ENCODE results near the gene AMIGO2. TPM values are rescaled to one million over a fixed set of nuclear protein-coding genes. Genes with fewer than 3 reads are reported as not detected.

AMIGO2 gene
- total RNA-seq, 1 experiment from 2014 or later = 16.7 TPM

- intact Hi-C loops (cut with micrococcal nuclease; ENCODE audit: unreplicated experiment) = loop anchor here (5.0 kb wide), 1 partner anchor 140 kb away; no protein-coding TSS in a partner anchor
- TF ChIP-seq CTCF (conservative IDR thresholded peaks at IDR 0.05; ENCODE audit: low read depth, low read length) = no peak
- TF ChIP-seq EZH2 (IDR thresholded peaks at IDR 0.05; ENCODE audit: borderline replicate concordance, low read depth, low read length, poor library complexity, severe bottlenecking) = no peak
- H3K4me1 ChIP-seq (ENCODE audit: insufficient read depth, low read length, poor library complexity, severe bottlenecking) = peaks cover 74% of the 10 kb centered on the region
- no peaks in the 10 kb centered on the region for H3K9me3 ChIP-seq (ENCODE audit: low read depth, low read length, poor library complexity, severe bottlenecking)
- peak overlapping the region; percentile 41 for H3K27ac ChIP-seq (ENCODE audit: low read depth, low read length, poor library complexity, severe bottlenecking)
- H3K27me3 ChIP-seq (replicated peaks; ENCODE audit: insufficient read depth, low read depth, low read length, poor library complexity) = no peaks in the 10 kb centered on the region
- no peak overlapping the region for H3K4me3 ChIP-seq (ENCODE audit: low read depth, low read length, poor library complexity, severe bottlenecking)
- no peak for DNase-seq (ENCODE audit: low spot score)
- POLR2A ChIA-PET (ENCODE audit: low non-redundant PET) = interaction anchor here (0.7 kb wide), 1 partner anchor 757 kb away, joined by 3 read pairs; no protein-coding TSS in a partner anchor
- H3K36me3 ChIP-seq (ENCODE audit: insufficient read depth, low read length, poor library complexity, severe bottlenecking) = no peaks in the 10 kb centered on the region
- CTCF ChIA-PET = interaction anchor here (1.0 kb wide), 1 partner anchor 12 kb away, joined by 4 read pairs; no protein-coding TSS in a partner anchor
- BruUV-seq (replicated peaks) = no TSS peak
Measured at GRCh38 chr12:47082283-47082682, 2.5 kb upstream of the AMIGO2 start.

- BruUV-seq (replicated peaks) = TSS peak; percentile 46
- ChIA-PET CTCF (no interaction called here), POLR2A (ENCODE audit: low non-redundant PET) (no interaction called here)
- intact Hi-C loops (cut with micrococcal nuclease; ENCODE audit: unreplicated experiment) = loop anchor here (5.0 kb wide), 1 partner anchor 141 kb away; no protein-coding TSS in a partner anchor
- Histone ChIP-seq H3K4me3 (ENCODE audit: low read depth, low read length, poor library complexity, severe bottlenecking) (peak overlapping the region; percentile 69), H3K27me3 (replicated peaks; ENCODE audit: insufficient read depth, low read depth, low read length, poor library complexity) (no peaks in the 10 kb centered on the region), H3K36me3 (ENCODE audit: insufficient read depth, low read length, poor library complexity, severe bottlenecking) (no peaks in the 10 kb centered on the region), H3K9me3 (ENCODE audit: low read depth, low read length, poor library complexity, severe bottlenecking) (no peaks in the 10 kb centered on the region), H3K4me1 (ENCODE audit: insufficient read depth, low read length, poor library complexity, severe bottlenecking) (peaks cover 60% of the 10 kb centered on the region), H3K27ac (ENCODE audit: low read depth, low read length, poor library complexity, severe bottlenecking) (peak overlapping the region; percentile 67)
- TF ChIP-seq EZH2 (IDR thresholded peaks at IDR 0.05; ENCODE audit: borderline replicate concordance, low read depth, low read length, poor library complexity, severe bottlenecking) (no peak), CTCF (conservative IDR thresholded peaks at IDR 0.05; ENCODE audit: low read depth, low read length) (no peak)
- peak; percentile 90 for DNase-seq (ENCODE audit: low spot score)
Measured at GRCh38 chr12:47080725-47081502, 1.2 kb upstream of the AMIGO2 start.

- H3K36me3 ChIP-seq (ENCODE audit: insufficient read depth, low read length, poor library complexity, severe bottlenecking) = no peaks in the 10 kb centered on the region
- TF ChIP-seq EZH2 (IDR thresholded peaks at IDR 0.05; ENCODE audit: borderline replicate concordance, low read depth, low read length, poor library complexity, severe bottlenecking) (no peak), CTCF (conservative IDR thresholded peaks at IDR 0.05; ENCODE audit: low read depth, low read length) (no peak)
- peak; percentile 78 for DNase-seq (ENCODE audit: low spot score)
Measured at GRCh38 chr12:47079981-47080724, 394 bp upstream of the AMIGO2 start.

More at GRCh38 chr12:47079981-47080724, 394 bp upstream of the AMIGO2 start:
- H3K27me3 ChIP-seq (replicated peaks; ENCODE audit: insufficient read depth, low read depth, low read length, poor library complexity) = no peaks in the 10 kb centered on the region
- peak overlapping the region; percentile 69 for H3K4me3 ChIP-seq (ENCODE audit: low read depth, low read length, poor library complexity, severe bottlenecking)
- BruUV-seq (replicated peaks) = no TSS peak
- POLR2A ChIA-PET (ENCODE audit: low non-redundant PET) = no interaction called here
- CTCF ChIA-PET = interaction anchor here (0.6 to 1.1 kb wide), 4 partner anchors 10 to 228 kb away, joined by 3 to 5 read pairs (median 4); no protein-coding TSS in a partner anchor
- H3K9me3 ChIP-seq (ENCODE audit: low read depth, low read length, poor library complexity, severe bottlenecking) = no peaks in the 10 kb centered on the region
- H3K27ac ChIP-seq (ENCODE audit: low read depth, low read length, poor library complexity, severe bottlenecking) = peak overlapping the region; percentile 67
- intact Hi-C loops (cut with micrococcal nuclease; ENCODE audit: unreplicated experiment) = loop anchor here (5.0 kb wide), 3 partner anchors 142 to 317 kb away; no protein-coding TSS in a partner anchor
- H3K4me1 ChIP-seq (ENCODE audit: insufficient read depth, low read length, poor library complexity, severe bottlenecking) = peaks cover 53% of the 10 kb centered on the region

All from A673 (cell line).